Stimulated activated CD8-positive, alpha-beta memory T cell treated with anti-CD3 and anti-CD28 coated beads, Interleukin-12 subunit alpha, Interleukin-12 subunit beta, amount 100 ng/mL, for 4 hours (primary cell): ENCODE results near the gene WDR4.
"Not testable (repeated sequence)": the region's sequence is repeated elsewhere in the genome, so short reads cannot be mapped to it uniquely, and the experiment has no call there.

ENCODE experiments used
- DNase-seq: peaks from one replicate; pipeline ENCODE4 v3.0.0-alpha.2; 2020; ENCODE audit warnings: low read depth

Gene WDR4

GRCh38 chr21:42878993-42879787 lies at the start of gene WDR4:
Gene WDR4, minus strand, starts transcription at chr21:42879539. Its CDS starts 44 bp downstream, at chr21:42879495.
- DNase-seq, result peak; percentile 99

- not testable (repeated sequence) for DNase-seq
These were observed 48.3 kb upstream of the WDR4 start for GRCh38 chr21:42927474-42928200.

GRCh38 chr21:42925114-42925926 lies 46.0 kb upstream of the WDR4 start, which contains the start of gene ERVH48-1:
Gene ERVH48-1, minus strand, starts transcription at chr21:42925630. Its CDS starts 6,624 bp downstream, at chr21:42919006.
- no peak for DNase-seq

GRCh38 chr21:42924433-42924751 lies 45.1 kb upstream of the WDR4 start:
- DNase-seq, result no peak

- peak; percentile 17 for DNase-seq
These were observed 44.5 kb upstream of the WDR4 start for GRCh38 chr21:42923553-42924432.

- DNase-seq, result no peak
These were observed 43.6 kb upstream of the WDR4 start for GRCh38 chr21:42922918-42923317.

- DNase-seq, result no peak
These were observed 42.6 kb upstream of the WDR4 start for GRCh38 chr21:42921927-42922326.

- no peak for DNase-seq
These were observed 39.0 kb upstream of the WDR4 start for GRCh38 chr21:42918291-42918690.

GRCh38 chr21:42913476-42913875 lies 34.1 kb upstream of the WDR4 start:
- DNase-seq, result no peak

GRCh38 chr21:42911920-42912319 lies 32.6 kb upstream of the WDR4 start:
- DNase-seq, result not testable (repeated sequence)

- DNase-seq, result not testable (repeated sequence)
These were observed 29.1 kb upstream of the WDR4 start for GRCh38 chr21:42908484-42908883.

- no peak for DNase-seq
These were observed 26.9 kb upstream of the WDR4 start for GRCh38 chr21:42906233-42906632.

GRCh38 chr21:42905195-42905594 lies 25.9 kb upstream of the WDR4 start:
- DNase-seq, result no peak

GRCh38 chr21:42903817-42904216 lies 24.5 kb upstream of the WDR4 start:
- no peak for DNase-seq

GRCh38 chr21:42900446-42900845 lies 21.1 kb upstream of the WDR4 start:
- DNase-seq, result no peak

- DNase-seq, result peak; percentile 100
These were observed 13.8 kb upstream of the WDR4 start, which contains the start of gene NDUFV3 for GRCh38 chr21:42892931-42893755. Gene NDUFV3, plus strand, starts transcription at chr21:42893309. Its CDS starts 25 bp downstream, at chr21:42893334.

- no peak for DNase-seq
These were observed 13.2 kb upstream of the WDR4 start for GRCh38 chr21:42892582-42892930.

- no peak for DNase-seq
These were observed 8.0 kb upstream of the WDR4 start for GRCh38 chr21:42887326-42887725.

GRCh38 chr21:42883921-42884320 lies 4.6 kb upstream of the WDR4 start:
- no peak for DNase-seq

GRCh38 chr21:42880352-42880751 lies 1.0 kb upstream of the WDR4 start:
- no peak for DNase-seq

- no peak for DNase-seq
These were observed 704 bp downstream of the WDR4 start for GRCh38 chr21:42878678-42878992.
